COR-L47 (cell line): ENCODE results near the gene KLF3.

Source experiments
- DNase-seq: peaks from one replicate; lab custom pipeline; 2025; lab: John Stamatoyannopoulos, UW

KLF3 gene

DNA sequence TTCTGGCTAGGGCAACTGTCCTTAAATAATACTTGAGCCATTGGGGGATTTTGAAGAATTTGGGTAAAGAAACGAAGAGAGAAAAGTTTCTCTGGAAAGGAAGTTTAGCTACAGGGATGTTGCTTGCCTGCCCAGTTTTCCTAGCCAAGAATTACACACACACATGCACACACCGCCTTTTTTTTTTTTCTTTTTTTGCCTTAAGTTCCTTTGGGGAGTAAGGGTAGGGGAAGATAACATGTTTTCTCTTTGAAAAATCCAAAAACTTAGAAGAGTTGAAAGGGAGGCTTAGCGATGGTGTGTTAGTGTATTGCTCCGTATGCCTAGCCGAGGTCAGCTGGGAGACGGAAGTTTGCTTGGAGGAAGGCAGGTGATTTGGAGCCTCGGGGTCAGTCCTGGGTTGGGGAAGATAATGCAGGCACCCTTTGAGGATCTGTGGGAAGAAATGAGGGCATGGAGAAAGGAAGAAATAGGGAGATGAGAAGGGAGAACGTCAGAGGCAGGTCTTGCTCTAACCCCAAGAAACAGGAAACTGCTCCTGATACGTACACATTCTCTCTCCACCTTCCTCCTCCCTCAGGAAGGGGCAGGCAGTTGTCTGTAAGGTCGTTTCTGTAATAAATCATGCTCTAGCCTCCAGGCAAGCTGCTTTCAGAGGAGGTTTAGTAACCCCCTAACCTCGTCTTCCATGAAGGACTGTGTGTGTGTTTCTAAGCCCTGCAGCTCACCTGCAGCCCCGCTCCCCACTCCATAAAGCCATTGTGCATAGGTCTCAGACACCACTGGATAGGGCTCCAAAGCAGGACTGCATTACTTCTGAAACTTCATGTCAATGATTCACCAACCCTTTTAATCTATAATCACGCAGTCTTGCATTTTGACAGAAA is 10.5 kb downstream of the KLF3 start:
- DNase-seq, result no peak

DNA sequence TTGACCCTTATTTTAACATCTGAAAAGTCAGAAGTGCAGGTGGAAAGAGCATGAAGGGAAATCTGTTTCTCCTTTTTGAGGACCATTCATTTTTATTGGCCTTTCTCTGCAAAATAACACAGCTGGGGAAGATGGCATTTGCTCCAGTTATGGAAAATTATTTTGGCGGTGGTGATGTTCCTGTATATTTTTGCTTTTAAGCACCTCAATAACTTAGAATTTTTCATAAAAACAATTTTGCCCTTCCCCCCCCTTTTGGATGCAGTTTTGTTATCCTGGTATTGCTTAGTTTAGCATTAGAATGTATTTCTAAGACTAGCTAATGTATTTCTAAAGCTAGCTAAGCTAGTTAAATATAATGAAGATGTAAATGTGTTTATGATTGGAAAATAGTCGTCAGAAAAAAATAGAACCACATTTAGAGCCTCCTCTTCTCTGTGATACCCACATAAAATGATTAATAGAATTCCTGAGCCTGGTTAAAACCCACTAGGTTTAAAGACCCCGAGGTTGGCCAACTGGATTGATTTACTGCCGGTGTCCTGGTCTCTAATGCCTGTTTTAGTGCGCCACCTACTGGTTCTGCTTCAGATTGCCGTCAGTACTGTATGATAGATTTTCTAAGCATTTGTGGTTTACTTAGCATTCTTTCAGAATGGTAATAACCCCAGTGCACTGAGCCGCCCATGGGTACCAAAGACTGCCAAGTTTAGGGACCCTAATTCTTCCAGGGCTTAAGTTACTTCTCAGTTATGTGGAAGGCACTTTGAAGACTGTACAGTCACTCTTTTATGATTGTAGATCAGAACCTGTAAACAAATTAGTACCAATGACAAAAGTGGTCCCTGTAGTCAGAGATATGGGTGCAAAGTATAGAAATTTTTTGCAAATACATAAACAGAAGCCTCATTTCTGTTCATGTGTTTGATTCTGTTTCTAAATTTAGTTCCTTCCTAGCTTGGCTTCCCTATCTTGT is 11.4 kb downstream of the KLF3 start:
- peak; percentile 60 for DNase-seq

GRCh38 chr4:38676986-38677385 is 13.0 kb downstream of the KLF3 start:
- DNase-seq, result no peak

- no peak for DNase-seq
These were observed 13.4 kb downstream of the KLF3 start for GRCh38 chr4:38677441-38677840.

DNA sequence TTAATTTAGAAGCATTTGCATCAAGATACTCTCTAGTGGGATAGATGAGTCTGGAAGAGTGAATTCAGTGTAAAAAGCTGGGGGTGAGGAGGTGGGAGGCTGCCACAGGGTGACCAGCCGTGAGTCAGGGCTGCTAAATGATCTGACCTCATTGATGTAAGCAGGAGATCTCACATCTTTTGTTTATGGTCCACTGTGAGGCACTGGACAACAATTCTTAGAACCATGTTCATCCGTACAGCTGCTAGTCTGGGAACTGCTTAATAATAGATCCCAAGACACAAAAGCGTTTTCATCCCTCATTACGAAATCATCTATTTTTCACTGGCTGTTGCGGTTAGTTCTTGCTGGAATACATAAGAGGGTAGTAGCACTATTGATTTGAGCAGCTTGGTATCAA is 14.1 kb downstream of the KLF3 start:
- no peak for DNase-seq

DNA sequence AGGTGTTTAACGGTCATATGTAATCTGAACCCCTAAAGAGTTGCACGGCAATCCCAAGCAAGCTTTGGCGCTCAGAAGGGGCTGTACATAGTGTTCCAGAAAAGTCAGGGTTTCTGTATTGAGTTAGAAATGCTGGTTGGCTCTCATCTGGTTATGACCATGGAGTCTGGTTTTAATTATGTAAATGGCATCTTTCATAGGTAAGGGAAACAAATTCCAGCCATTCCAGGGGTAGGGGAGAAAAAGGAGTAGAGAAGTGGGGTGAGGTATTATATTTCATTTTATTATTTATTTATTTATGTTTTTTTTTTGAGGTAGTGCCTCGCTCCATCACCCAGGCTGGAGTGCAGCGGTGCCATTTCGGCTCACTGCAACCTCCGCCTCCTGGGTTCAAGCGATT is 15.9 kb downstream of the KLF3 start:
- DNase-seq, result no peak

DNA sequence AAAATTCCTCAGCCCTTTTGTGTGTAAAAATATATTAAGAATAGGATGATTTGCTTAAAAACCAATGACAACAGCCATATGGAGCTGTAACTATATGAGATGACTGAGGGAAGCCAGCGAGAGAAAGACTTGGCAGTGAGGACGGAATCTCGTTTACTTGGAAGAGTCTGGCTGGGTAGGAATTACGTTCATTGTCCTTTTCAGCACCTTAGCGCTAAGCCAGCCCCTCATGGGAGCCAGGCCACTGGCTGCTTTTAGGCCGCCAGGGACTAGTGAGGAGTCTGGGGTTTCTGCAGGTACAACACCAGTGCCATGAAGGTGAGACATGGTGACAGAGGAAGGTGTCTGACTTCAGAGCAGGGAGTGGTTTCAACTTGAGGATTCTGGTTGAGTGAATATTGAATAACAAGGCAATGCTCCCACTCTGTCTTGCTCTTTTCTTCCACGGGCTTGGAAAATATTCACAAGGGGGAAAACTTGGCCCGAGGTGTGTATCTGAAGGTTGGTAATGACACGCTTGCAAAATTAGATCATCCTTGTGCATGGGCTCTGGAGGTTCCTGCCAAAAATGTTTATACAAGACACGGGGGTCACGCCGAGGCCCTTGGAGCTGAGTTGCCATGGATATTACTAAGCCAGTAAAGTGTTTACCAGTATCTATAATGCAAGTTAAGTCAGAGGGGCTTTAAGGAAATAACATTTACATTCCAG is 17.4 kb downstream of the KLF3 start:
- DNase-seq, result no peak

GRCh38 chr4:38682336-38682735 is 18.3 kb downstream of the KLF3 start:
- DNase-seq, result no peak

DNA sequence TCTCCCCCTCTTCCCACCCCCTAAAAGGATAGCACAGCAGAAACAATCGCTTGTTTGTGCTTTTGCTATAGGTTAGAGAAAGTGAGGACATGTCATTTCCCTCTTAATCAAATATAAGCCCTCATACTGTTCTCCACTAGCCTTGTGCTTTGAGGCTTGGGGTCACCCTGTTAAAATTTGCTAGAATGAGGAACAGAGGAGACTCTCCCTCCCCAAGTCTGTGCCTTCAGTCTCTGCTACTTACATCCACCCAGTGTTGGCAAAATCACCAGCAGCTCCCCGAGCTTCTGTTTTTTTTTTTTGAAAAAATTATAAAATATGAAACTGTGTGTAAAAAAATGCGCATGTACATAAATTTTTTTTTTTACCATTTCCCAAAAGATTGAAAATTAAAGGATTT is 19.3 kb downstream of the KLF3 start:
- DNase-seq, result no peak

GRCh38 chr4:38684271-38684670 is 20.3 kb downstream of the KLF3 start:
- DNase-seq, result no peak

DNA sequence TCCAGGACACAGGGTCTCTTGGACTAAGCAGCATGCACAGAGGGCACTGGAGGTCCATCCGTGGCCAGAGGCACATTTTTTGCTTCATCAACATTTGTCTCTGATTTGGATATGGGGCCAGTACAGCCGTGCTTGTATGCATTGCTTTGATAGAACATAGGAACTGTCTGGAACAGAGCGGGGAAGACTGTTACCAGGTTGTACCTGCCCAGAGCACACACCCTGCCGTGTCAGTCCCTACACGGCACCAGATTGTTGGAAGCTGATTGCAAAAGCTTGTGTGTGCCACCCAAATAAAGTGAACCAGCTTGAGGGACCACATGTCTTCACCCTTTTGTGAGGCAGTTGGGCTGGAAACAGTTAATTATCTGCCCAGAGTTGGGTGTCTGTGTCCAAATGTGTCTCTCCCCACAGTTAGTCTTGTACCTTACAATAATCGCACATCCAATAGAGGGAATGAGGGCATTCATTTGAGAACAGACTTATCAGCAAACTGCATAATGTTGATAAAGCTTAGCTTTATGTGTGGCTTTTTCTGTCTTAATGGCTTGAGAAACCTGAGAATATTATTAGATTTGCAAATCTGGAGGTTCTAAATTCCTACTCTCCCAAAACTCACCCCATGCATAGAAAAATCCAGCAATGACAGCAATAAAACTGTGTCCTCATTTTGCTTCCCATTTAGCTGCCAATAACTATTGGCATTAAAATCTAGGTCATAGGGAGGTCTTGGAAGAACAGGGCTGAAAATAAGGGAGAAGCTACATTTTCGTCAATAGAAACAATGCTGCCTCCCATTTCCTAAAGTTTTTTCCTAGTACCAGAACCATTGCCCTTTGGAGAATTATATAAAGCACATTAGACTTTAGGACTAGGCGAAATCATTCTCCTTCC is 21.2 kb downstream of the KLF3 start:
- no peak for DNase-seq

- DNase-seq, result no peak
These were observed 22.7 kb downstream of the KLF3 start for GRCh38 chr4:38686682-38687081.

GRCh38 chr4:38687571-38688011 is 23.6 kb downstream of the KLF3 start:
- DNase-seq, result no peak

DNA sequence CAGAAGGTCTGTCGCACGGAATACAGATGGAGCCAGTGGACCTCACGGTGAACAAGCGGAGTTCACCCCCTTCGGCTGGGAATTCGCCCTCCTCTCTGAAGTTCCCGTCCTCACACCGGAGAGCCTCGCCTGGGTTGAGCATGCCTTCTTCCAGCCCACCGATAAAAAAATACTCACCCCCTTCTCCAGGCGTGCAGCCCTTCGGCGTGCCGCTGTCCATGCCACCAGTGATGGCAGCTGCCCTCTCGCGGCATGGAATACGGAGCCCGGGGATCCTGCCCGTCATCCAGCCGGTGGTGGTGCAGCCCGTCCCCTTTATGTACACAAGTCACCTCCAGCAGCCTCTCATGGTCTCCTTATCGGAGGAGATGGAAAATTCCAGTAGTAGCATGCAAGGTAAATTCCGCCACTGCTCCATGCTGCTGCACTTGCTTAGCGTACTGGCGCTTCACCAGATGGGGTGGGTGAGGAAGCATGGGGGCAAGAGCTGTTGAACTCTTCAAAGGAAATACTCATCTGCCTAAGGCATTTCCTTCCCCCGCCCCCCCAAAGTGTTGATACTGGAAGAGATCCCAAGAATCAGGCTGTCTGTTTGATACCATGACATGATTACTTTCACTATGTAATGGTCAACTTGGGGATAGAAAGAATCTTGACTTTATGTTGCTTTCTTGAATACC is 24.8 kb downstream of the KLF3 start:
- DNase-seq, result no peak

- DNase-seq, result no peak
These were observed 27.4 kb downstream of the KLF3 start for GRCh38 chr4:38691251-38692008.

DNA sequence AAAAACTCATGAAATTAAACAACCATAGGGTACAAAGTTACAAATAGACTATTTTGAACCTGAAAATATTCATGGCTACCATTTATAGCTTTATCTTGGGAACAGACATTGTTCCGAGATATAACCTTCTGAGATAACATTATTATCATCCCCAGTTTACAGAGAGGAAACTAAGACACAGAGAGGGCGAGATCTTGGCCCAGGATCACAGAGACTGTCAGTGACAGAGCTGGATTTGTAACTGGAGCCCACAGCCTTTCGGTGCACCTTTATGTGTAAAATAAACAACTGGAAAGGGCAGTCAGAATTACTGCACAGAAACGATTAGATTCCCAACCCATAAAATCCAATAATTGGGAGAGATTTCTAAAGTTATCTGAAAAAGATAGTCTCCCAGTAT is 28.4 kb downstream of the KLF3 start:
- no peak for DNase-seq

GRCh38 chr4:38693569-38693968 is 29.6 kb downstream of the KLF3 start:
- DNase-seq, result no peak

DNA sequence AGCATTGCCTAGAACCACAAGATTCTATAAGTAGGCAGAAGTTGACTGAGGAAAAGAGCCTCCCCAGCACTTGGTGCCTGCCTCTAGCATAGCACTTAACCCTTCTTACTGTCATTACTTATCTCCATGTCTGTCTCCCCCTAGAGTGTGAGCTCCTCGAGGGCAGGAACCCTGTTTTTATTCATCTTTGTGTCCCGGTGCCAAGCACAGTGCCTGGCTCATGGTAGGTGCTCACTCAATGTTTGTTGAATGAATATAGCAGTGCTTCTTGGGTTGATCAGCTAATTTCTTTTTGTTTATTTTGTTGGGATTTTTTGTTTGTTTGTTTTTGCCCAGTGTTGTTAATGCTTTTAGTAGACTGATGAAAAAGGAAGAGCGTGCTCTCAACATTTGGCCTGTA is 30.3 kb downstream of the KLF3 start:
- no peak for DNase-seq

GRCh38 chr4:38695809-38696208 is 31.8 kb downstream of the KLF3 start:
- no peak for DNase-seq

DNA sequence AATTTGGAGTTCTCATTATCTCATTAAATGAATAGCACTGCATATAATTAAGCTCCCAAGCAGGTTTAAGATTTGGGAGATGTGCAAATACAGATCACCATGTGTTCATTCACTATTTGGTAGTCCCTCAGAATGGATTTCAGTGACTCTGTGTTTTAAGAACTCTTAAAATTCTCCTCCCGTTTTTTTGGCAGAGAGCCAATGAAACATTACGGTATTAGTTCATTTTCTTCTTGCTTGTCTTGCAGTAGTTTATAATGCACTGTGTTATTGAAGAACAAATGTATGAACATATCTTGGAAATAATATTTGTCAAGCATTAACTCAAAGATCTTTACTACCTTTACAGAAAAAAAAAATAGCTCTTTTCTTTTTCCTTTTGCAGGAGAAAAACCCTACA is 32.7 kb downstream of the KLF3 start:
- no peak for DNase-seq
